HG02938 (cell line): Measurements from ENCODE around the gene CEACAM8.
"Not testable (repeated sequence)": the region's sequence is repeated elsewhere in the genome, so short reads cannot be mapped to it uniquely, and the experiment has no call there.

Experiments
- ATAC-seq: cut with Tn5 transposase; IDR thresholded peaks from one replicate; pipeline ENCODE4 v1.9.1; 2021; ENCODE audit warnings: mild to moderate bottlenecking, moderate library complexity; ENCODE audit not compliant: unreplicated experiment

CEACAM8 gene

GRCh38 chr19:42573642-42574041 is 21.1 kb downstream of the CEACAM8 start:
- ATAC-seq, result no peak

- no peak for ATAC-seq
These were observed 23.6 kb downstream of the CEACAM8 start for GRCh38 chr19:42571116-42571515.

GRCh38 chr19:42569193-42569592 is 25.5 kb downstream of the CEACAM8 start:
- no peak for ATAC-seq

GRCh38 chr19:42568006-42568405 is 26.7 kb downstream of the CEACAM8 start:
- no peak for ATAC-seq

DNA sequence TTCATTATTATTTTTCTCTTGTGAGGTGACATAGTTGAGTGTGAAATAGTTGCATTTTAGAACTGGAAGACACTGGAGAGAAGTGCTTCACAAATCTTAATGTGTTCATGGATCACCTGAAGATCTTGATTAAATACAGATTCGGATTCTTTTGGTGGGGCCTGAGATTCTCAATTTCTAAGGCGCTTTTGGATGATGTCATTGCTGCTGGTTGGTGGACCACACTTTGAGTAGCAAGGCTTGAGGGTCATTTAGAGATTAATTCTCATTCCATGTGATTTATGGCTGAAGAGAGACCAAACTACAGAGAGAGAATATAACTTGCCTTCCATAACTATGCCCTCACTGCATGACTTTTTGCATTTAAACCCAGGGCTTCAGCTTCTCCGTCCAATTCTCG is 27.2 kb downstream of the CEACAM8 start:
- no peak for ATAC-seq

- no peak for ATAC-seq
These were observed 31.1 kb downstream of the CEACAM8 start for GRCh38 chr19:42563352-42564210.

DNA sequence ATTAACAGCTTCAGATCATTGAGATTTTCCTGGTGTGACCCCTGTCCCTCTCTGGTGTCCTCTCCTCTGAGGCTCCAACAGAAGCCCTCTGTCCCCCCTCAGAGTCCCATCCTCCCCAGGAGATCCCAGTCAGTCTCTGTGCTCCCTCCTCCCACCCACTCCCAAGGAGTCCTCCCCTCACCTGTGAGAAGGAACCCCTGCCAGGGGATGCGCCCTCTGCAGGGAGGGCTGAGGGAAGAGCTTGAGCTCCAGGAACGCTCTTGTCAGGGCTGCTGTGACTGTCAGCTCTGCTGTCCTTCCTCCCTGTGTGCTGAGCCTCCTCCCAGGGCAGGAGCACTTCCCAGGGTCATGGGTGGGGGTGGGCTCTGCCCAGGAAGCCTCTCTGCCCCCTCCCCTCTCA is 33.2 kb downstream of the CEACAM8 start:
- ATAC-seq, result no peak

DNA sequence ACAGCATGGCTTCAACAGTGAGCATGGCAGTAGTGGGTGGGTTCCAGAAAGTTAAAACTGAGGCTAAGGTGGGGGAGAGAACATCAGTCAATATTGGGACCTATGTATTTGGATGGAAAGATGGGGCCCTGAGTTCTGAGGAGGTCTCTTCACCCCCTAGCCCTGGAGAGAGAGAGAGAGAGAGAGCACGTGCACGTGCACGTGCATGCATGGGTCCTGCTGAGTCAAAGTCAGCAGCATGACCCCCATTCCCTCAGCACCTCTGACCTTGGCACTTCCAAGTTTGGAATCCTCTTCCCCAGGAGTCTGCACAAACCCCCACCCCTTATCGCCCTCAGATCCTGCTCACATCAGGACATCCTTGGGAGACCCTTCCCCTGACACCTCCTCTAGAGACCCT is 34.0 kb downstream of the CEACAM8 start:
- ATAC-seq, result no peak

GRCh38 chr19:42558450-42559150 is 36.1 kb downstream of the CEACAM8 start:
- ATAC-seq, result no peak

- ATAC-seq, result not testable (repeated sequence)
These were observed 37.3 kb downstream of the CEACAM8 start for GRCh38 chr19:42557386-42557871.

GRCh38 chr19:42555801-42556200 is 38.9 kb downstream of the CEACAM8 start:
- no peak for ATAC-seq

DNA sequence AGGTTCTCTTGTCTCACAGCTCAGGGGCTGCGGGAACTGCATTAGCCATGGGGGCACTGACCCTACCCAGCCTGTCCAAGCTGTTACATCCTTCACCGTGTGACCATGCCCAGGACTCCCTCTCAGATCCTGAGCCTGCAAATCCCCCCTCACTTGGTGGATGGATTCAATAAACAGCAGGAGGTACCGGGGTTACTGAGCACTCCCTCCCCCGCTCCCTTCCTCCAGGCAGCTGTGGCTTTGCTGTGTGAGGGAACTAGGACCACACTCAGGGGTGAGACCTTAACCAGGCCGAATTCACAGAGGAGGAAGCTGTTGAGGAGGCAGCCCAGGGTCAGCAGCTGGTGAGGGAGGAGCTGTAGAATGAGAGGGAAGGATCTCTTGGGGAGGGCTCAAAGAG is 39.4 kb downstream of the CEACAM8 start:
- ATAC-seq, result no peak

DNA sequence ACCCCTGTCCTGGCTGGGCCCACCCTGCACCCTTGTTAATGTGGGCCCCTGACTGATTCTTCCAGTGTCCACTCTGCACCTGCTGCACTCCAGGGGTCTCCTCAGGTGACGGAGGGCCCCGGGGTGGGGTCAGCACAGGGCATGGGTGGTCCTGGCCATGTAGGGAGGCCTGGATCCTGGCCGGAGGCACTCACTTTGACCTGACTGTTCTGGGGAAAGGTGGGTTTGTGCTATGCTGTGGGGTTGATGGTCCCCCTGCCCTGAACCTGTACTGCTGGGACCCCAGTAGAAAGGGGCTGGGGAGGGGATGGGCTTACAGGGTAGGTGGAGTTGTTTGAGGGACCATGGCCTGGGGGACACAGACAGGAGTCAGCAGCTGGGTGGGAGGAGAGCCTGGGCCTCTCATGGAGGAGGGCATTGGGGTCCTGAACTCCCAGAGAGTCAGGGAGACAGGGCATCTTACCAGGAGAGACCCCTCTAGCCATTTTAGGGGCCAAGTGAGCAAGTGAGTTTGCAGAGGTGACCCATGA is 40.6 kb downstream of the CEACAM8 start:
- ATAC-seq, result no peak

GRCh38 chr19:42553292-42554045 is 41.3 kb downstream of the CEACAM8 start:
- no peak for ATAC-seq

DNA sequence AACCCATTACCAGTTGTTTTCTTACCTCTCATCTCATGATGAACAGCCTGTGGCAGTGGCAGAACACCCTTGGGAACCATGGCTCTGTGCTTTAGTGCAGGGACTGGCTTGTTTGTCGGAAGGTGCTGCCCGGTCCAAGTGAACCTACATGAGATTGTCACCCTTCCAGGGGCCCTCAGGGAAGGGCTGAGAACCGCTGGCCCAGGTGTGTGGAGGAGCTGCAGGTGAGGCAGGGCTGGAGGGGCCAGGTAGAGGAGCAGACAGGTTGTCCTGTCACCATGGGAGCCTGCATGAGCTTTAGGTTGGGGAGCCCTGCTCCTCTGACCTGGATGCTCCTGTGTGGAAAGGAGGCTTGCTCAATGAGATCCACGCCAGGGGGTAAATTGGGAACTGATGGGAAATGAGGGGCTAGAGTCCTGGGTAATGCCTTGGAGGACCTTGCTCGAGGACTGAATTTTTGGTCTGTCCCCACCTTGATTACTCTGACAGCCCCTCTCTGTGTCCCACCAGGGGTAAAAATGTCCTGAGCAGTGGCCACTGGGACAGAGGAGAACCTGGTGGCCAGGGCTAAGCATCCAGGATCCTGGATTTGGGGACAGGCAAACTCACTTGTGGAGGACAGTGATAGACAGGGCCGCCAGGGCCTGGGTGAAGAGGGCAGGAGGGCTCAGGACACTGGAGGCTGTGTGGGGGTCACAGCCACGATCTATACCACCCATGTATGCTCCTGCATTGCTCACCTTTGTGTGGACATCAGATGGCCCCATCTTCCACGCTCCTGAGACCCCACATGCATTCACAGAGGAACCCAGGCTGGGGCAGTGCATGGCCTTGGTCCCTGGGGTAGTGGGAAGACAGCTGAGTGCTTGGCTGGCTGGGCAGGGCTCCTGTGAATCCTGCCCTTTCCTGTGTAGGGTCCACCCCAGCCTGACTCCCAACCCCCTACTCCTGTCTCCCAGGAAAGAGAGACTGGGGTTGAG is 42.3 kb downstream of the CEACAM8 start:
- ATAC-seq, result no peak

DNA sequence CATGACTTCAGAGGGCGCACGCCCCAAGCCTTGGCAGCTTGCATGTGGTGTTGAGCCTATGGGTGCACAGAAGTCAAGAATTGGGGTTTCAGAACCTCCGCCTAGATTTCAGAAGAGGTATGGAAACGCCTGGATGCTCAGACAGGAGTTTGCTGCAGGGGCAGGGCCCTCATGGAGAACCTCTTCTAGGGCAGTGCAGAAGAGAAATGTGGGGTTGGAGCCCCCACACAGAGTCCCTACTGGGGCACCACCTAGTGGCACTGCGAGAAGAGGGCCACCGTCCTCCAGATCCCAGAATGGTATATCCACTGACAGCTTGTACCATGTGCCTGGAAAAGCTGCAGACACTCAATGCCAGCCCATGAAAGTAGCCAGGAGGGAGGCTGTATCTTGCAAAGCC is 44.2 kb downstream of the CEACAM8 start:
- not testable (repeated sequence) for ATAC-seq

DNA sequence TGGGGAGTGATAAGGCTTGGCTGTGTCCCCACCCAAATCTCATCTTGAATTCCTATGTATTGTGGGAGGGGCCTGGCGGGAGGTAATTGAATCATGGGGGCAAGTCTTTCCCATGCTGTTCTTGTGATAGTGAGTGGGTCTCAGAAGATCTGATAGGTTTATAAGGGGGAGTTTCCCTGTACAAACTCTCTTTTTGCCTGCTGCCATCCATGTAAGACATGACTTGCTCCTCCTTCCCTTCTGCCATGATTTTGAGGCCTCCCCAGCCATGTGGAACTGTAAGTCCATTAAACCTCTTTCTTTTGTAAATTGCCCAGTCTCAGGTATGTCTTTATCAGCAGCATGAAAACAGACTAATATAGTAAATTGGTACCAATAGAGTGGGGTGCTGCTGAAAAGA is 45.7 kb downstream of the CEACAM8 start:
- not testable (repeated sequence) for ATAC-seq

GRCh38 chr19:42548552-42548951 is 46.2 kb downstream of the CEACAM8 start:
- no peak for ATAC-seq

DNA sequence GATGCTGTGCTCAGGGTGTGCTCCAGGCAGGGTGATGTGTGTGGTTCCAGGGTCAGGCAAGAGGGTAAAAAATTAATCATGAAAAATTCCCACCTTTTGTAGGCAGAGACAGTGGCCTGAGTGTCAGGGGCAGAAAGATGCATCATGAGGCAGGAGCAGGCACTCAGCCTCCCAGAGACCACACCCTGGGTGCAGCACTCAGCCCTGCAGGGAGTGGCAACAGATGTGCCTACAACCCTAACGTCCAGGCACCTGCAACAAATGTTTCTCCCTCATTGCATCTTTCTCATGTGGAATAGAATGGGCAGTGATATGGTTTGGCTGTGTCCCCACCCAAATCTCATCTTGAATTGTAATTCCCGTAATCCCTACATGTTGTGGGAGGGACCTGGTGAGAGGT is 46.8 kb downstream of the CEACAM8 start:
- ATAC-seq, result no peak
